PC-9 (cell line): Measurements from ENCODE around the gene PAPOLA.

ENCODE experiments used
- CTCF ChIP-seq: fragments of 200-600 bp; sonication (generic); conservative IDR thresholded peaks from 2 replicates; pipeline ENCODE4 v1.6.1; 2017; ENCODE audit warnings: mixed run types, antibody characterized with exemption, mild to moderate bottlenecking, moderate library complexity
- EZH2 ChIP-seq: fragments of 200-600 bp; sonication (generic); IDR thresholded peaks from 2 replicates; pipeline ENCODE4 v1.8.0; 2017; ENCODE audit warnings: antibody characterized with exemption, low read depth

- TF ChIP-seq CTCF (no peak), EZH2 (no peak)
Measured at GRCh38 chr14:96455588-96455987, 46.6 kb upstream of the PAPOLA start.
